ENCODE measurements around the gene AIG1. TPM values are rescaled to one million over a fixed set of nuclear protein-coding genes. Genes with fewer than 3 reads are reported as not detected.

AIG1 gene
- total RNA-seq, 1 experiment from 2014 or later, result 51.1 TPM

DNA sequence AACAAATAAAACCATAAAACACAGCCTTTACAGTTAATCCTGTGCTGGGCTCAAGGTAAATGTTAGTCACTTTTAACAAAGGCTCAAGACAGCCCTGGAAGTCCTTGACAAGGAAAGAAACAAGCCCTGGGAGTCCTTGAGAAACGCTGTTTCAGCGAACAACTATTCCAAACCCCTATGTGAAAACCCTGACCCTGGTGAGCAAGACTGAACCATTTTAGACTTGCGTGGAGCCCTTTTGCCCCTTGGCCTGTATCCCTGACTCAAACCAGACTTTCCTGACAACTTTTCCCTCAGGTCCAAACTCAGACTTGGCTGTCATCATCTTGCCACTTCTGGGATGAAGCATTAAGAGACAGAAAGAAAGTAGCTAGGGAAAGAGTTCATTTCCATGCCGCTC lies 180.4 kb downstream of the AIG1 start:
- no peaks in the 10 kb centered on the region for H3K36me3 ChIP-seq (ENCODE audit: control insufficient read depth in 1 of 2, insufficient read depth in 2 of 2, low read length in 2 of 2)
- ChIA-PET POLR2A (no interaction called here), CTCF (no interaction called here), RAD21 (ENCODE audit: low non-redundant PET in 1 of 2, low total read pairs in 2 of 2, uncharacterized antibody in 2 of 2, unreplicated experiment in 2 of 2) (no interaction called here)
- no peak overlapping the region for H3K9ac ChIP-seq (ENCODE audit: low read length)
- H2AFZ ChIP-seq (ENCODE audit: low read depth, low read length, poor library complexity, severe bottlenecking), result no peak overlapping the region
- no TSS peak for BruUV-seq (replicated peaks)
- no peaks in the 10 kb centered on the region for H4K20me1 ChIP-seq (ENCODE audit: insufficient read depth)
- H3K4me2 ChIP-seq (ENCODE audit: low read length), result no peak overlapping the region
- ATAC-seq (no peak), DNase-seq (ENCODE audit: low read depth, low spot score) (no peak)
- H3K27me3 ChIP-seq (ENCODE audit: insufficient read depth, low read length), result no peaks in the 10 kb centered on the region
- peaks cover 0 to 5% of the 10 kb centered on the region in 2 experiments; a peak in 1 of 4 replicates for H3K4me1 ChIP-seq (ENCODE audit: control insufficient read depth in 1 of 2, insufficient read depth in 2 of 2, low read length in 2 of 2)
- H3K9me3 ChIP-seq (ENCODE audit: control insufficient read depth in 1 of 2, insufficient read depth in 1 of 2, low read depth in 1 of 2, low read length in 2 of 2), result no peaks in the 10 kb centered on the region
- no peaks in the 10 kb centered on the region for H3K9me2 ChIP-seq (ENCODE audit: insufficient read depth)
- TF ChIP-seq SRF (IDR thresholded peaks at IDR 0.05; ENCODE audit: low read depth), result no peak
- TF ChIP-seq EZH2phosphoT487 (IDR thresholded peaks at IDR 0.05; ENCODE audit: borderline replicate concordance), result no peak
- TF ChIP-seq, protein P1, sequence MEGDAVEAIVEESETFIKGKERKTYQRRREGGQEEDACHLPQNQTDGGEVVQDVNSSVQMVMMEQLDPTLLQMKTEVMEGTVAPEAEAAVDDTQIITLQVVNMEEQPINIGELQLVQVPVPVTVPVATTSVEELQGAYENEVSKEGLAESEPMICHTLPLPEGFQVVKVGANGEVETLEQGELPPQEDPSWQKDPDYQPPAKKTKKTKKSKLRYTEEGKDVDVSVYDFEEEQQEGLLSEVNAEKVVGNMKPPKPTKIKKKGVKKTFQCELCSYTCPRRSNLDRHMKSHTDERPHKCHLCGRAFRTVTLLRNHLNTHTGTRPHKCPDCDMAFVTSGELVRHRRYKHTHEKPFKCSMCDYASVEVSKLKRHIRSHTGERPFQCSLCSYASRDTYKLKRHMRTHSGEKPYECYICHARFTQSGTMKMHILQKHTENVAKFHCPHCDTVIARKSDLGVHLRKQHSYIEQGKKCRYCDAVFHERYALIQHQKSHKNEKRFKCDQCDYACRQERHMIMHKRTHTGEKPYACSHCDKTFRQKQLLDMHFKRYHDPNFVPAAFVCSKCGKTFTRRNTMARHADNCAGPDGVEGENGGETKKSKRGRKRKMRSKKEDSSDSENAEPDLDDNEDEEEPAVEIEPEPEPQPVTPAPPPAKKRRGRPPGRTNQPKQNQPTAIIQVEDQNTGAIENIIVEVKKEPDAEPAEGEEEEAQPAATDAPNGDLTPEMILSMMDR (IDR thresholded peaks at IDR 0.05 in 2 of 3, conservative IDR thresholded peaks at IDR 0.05 in 1 of 3; ENCODE audit: borderline replicate concordance in 1 of 3, insufficient read depth in 1 of 3, low read depth in 2 of 3, low read length in 2 of 3), result no peak
- H3K79me2 ChIP-seq (ENCODE audit: insufficient read depth, low read length), result no peaks in the 10 kb centered on the region
- intact Hi-C loops (cut with micrococcal nuclease), result no loop called here
- no peak overlapping the region for H3K4me3 ChIP-seq (replicated peaks in 1 of 2; ENCODE audit: low read depth in 1 of 2, low read length in 2 of 2)
- no peak overlapping the region for H3K27ac ChIP-seq (ENCODE audit: low read depth, low read length)

DNA sequence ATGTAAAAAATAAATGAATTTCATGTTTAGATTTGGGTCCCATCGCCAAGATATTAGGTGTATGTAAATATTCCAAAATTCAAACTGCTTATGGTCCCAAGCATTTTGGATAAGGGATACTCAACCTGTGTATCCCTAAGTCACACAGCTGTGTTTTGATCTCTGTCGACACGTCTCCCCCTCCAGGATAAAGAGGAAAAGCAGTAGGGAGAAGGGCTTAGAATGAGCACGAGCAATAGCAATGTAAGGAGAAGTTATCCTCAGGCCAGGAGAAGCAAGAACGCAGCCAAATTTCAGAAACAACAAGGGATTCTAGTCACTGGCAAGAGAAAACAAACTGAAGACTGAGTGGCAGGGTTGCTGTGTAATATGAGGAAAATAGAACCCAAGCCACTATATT lies 181.2 kb downstream of the AIG1 start:
- Histone ChIP-seq H2AFZ (ENCODE audit: low read depth, low read length, poor library complexity, severe bottlenecking) (no peak overlapping the region), H3K4me2 (ENCODE audit: low read length) (no peak overlapping the region), H3K27ac (ENCODE audit: low read depth, low read length) (no peak overlapping the region), H3K4me3 (replicated peaks in 1 of 2; ENCODE audit: low read depth in 1 of 2, low read length in 2 of 2) (no peak overlapping the region), H3K9me2 (ENCODE audit: insufficient read depth) (no peaks in the 10 kb centered on the region), H4K20me1 (ENCODE audit: insufficient read depth) (no peaks in the 10 kb centered on the region), H3K9ac (ENCODE audit: low read length) (no peak overlapping the region), H3K27me3 (ENCODE audit: insufficient read depth, low read length) (no peaks in the 10 kb centered on the region), H3K4me1 (ENCODE audit: control insufficient read depth in 1 of 2, insufficient read depth in 2 of 2, low read length in 2 of 2) (no peaks in the 10 kb centered on the region), H3K9me3 (ENCODE audit: control insufficient read depth in 1 of 2, insufficient read depth in 1 of 2, low read depth in 1 of 2, low read length in 2 of 2) (no peaks in the 10 kb centered on the region), H3K79me2 (ENCODE audit: insufficient read depth, low read length) (no peaks in the 10 kb centered on the region), H3K36me3 (ENCODE audit: control insufficient read depth in 1 of 2, insufficient read depth in 2 of 2, low read length in 2 of 2) (no peaks in the 10 kb centered on the region)
- ChIA-PET CTCF (no interaction called here), RAD21 (ENCODE audit: low non-redundant PET in 1 of 2, low total read pairs in 2 of 2, uncharacterized antibody in 2 of 2, unreplicated experiment in 2 of 2) (no interaction called here), POLR2A (no interaction called here)
- intact Hi-C loops (cut with micrococcal nuclease), result no loop called here
- no peak for DNase-seq (ENCODE audit: low read depth, low spot score)
- no peak for ATAC-seq
- BruUV-seq (replicated peaks), result no TSS peak
- TF ChIP-seq POLR2A (IDR thresholded peaks at IDR 0.05; ENCODE audit: borderline replicate concordance, extremely low read depth, insufficient read depth, insufficient read length) (no peak), EZH2 (IDR thresholded peaks at IDR 0.05) (no peak), CBX3 (IDR thresholded peaks at IDR 0.05; ENCODE audit: low read depth) (no peak), JUND (IDR thresholded peaks at IDR 0.05) (no peak), TCF7L2 (IDR thresholded peaks at IDR 0.05; ENCODE audit: borderline replicate concordance, extremely low read depth, insufficient read depth, insufficient read length) (no peak), SIN3A (IDR thresholded peaks at IDR 0.05; ENCODE audit: low read depth) (no peak), POLR2AphosphoS5 (IDR thresholded peaks at IDR 0.05; ENCODE audit: low read depth, low read length) (no peak)
- TF ChIP-seq, protein P2, sequence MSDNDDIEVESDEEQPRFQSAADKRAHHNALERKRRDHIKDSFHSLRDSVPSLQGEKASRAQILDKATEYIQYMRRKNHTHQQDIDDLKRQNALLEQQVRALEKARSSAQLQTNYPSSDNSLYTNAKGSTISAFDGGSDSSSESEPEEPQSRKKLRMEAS (IDR thresholded peaks at IDR 0.05), result no peak
- TF ChIP-seq, protein P1 (IDR thresholded peaks at IDR 0.05 in 2 of 3, conservative IDR thresholded peaks at IDR 0.05 in 1 of 3; ENCODE audit: borderline replicate concordance in 1 of 3, insufficient read depth in 1 of 3, low read depth in 2 of 3, low read length in 2 of 3), result no peak
- TF ChIP-seq, protein P3, sequence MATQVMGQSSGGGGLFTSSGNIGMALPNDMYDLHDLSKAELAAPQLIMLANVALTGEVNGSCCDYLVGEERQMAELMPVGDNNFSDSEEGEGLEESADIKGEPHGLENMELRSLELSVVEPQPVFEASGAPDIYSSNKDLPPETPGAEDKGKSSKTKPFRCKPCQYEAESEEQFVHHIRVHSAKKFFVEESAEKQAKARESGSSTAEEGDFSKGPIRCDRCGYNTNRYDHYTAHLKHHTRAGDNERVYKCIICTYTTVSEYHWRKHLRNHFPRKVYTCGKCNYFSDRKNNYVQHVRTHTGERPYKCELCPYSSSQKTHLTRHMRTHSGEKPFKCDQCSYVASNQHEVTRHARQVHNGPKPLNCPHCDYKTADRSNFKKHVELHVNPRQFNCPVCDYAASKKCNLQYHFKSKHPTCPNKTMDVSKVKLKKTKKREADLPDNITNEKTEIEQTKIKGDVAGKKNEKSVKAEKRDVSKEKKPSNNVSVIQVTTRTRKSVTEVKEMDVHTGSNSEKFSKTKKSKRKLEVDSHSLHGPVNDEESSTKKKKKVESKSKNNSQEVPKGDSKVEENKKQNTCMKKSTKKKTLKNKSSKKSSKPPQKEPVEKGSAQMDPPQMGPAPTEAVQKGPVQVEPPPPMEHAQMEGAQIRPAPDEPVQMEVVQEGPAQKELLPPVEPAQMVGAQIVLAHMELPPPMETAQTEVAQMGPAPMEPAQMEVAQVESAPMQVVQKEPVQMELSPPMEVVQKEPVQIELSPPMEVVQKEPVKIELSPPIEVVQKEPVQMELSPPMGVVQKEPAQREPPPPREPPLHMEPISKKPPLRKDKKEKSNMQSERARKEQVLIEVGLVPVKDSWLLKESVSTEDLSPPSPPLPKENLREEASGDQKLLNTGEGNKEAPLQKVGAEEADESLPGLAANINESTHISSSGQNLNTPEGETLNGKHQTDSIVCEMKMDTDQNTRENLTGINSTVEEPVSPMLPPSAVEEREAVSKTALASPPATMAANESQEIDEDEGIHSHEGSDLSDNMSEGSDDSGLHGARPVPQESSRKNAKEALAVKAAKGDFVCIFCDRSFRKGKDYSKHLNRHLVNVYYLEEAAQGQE (IDR thresholded peaks at IDR 0.05; ENCODE audit: low read depth), result no peak
- TF ChIP-seq, protein P4, sequence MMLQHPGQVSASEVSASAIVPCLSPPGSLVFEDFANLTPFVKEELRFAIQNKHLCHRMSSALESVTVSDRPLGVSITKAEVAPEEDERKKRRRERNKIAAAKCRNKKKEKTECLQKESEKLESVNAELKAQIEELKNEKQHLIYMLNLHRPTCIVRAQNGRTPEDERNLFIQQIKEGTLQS (IDR thresholded peaks at IDR 0.05), result no peak
